HG02610 (cell line): Measurements from ENCODE around the gene GRIK4.
"Not testable (repeated sequence)": the region's sequence is repeated elsewhere in the genome, so short reads cannot be mapped to it uniquely, and the experiment has no call there.

Experiments
- ATAC-seq: cut with Tn5 transposase; IDR thresholded peaks from one replicate; pipeline ENCODE4 v1.9.1; 2021; ENCODE audit warnings: mild to moderate bottlenecking, moderate library complexity; ENCODE audit not compliant: unreplicated experiment

Gene GRIK4

GRCh38 chr11:121008551-121008950 lies 497.0 kb downstream of the GRIK4 start:
- ATAC-seq, result no peak

GRCh38 chr11:121012091-121012490 lies 500.5 kb downstream of the GRIK4 start:
- no peak for ATAC-seq

GRCh38 chr11:121018746-121019145 lies 507.2 kb downstream of the GRIK4 start:
- no peak for ATAC-seq

GRCh38 chr11:121021718-121022117 lies 510.2 kb downstream of the GRIK4 start:
- not testable (repeated sequence) for ATAC-seq

GRCh38 chr11:121023848-121024751 lies 512.6 kb downstream of the GRIK4 start, which contains the start of gene TBCEL:
TSS of gene TBCEL (plus strand) at chr11:121024102. CDS start at chr11:121045691, 21,589 bp downstream.
- ATAC-seq, result peak; percentile 89

GRCh38 chr11:121024989-121025388 lies 513.4 kb downstream of the GRIK4 start:
- ATAC-seq, result no peak

GRCh38 chr11:121029153-121029552 lies 517.6 kb downstream of the GRIK4 start:
- no peak for ATAC-seq

- no peak for ATAC-seq
Measured at GRCh38 chr11:121029813-121030445, 518.4 kb downstream of the GRIK4 start.

GRCh38 chr11:121031167-121031566 lies 519.6 kb downstream of the GRIK4 start:
- ATAC-seq, result no peak

GRCh38 chr11:121031648-121032047 lies 520.1 kb downstream of the GRIK4 start:
- not testable (repeated sequence) for ATAC-seq

GRCh38 chr11:121032546-121032945 lies 521.0 kb downstream of the GRIK4 start:
- no peak for ATAC-seq

- ATAC-seq, result no peak
Measured at GRCh38 chr11:121033635-121034034, 522.1 kb downstream of the GRIK4 start.

GRCh38 chr11:121035169-121035755 lies 523.7 kb downstream of the GRIK4 start:
- ATAC-seq, result no peak

GRCh38 chr11:121035780-121036179 lies 524.2 kb downstream of the GRIK4 start:
- peak; percentile 78 for ATAC-seq

GRCh38 chr11:121037016-121037415 lies 525.5 kb downstream of the GRIK4 start:
- no peak for ATAC-seq
